OCI-LY3 (cell line): ENCODE data around the gene ENOPH1.

Source experiments
- CTCF ChIP-seq: fragments of 200-600, 300-600 bp; sonication (generic); IDR thresholded peaks from 2 replicates; pipeline ENCODE4 v1.5.1; 2014; ENCODE audit warnings: antibody characterized with exemption, low read length, low read depth
- EZH2phosphoT487 ChIP-seq: fragments of 200-600 bp; shearing (Covaris generic); IDR thresholded peaks from 2 replicates; pipeline ENCODE4 v1.6.1; 2018; ENCODE audit warnings: antibody characterized with exemption, mixed run types, low read depth

- TF ChIP-seq CTCF (no peak), EZH2phosphoT487 (no peak)
Measured at GRCh38 chr4:82493721-82494425, 63.5 kb downstream of the ENOPH1 start.
